Naive thymus-derived CD4-positive, alpha-beta T cell (primary cell): Measurements from ENCODE around the gene SRRM4. TPM values are rescaled to one million over a fixed set of nuclear protein-coding genes. Genes with fewer than 3 reads are reported as not detected.
"Not testable (repeated sequence)": the region's sequence is repeated elsewhere in the genome, so short reads cannot be mapped to it uniquely, and the experiment has no call there.

ENCODE experiments used
- ATAC-seq: fragments of 150-1000 bp; cut with Tn5 transposase; 2 replicates; pipeline ENCODE4 v1.10.0; 2021; ENCODE audit warnings: mild to moderate bottlenecking, moderate library complexity
- CTCF ChIA-PET: fragments of 350-600 bp; sonication (Branson Sonifier 250); formaldehyde crosslinking; loops from one replicate; lab custom pipeline; 2021; ENCODE audit warnings: antibody characterized with exemption; lab: Charles Lee
- POLR2A ChIA-PET: fragments of 350-600 bp; sonication (Branson Sonifier 250); formaldehyde crosslinking; loops from one replicate; lab custom pipeline; 2021; ENCODE audit warnings: antibody characterized with exemption, inconsistent platforms; lab: Charles Lee
- DNase-seq, 9 donors: peaks; one replicate each; pipeline versions ENCODE4 v3.0.0 to v3.0.0-alpha.2; 2020 to 2022; ENCODE audit warnings: mixed read lengths in 1 of 9
- H3K27ac ChIP-seq: one replicate; pipeline ENCODE4 v1.7.0; 2013; ENCODE audit warnings: mild to moderate bottlenecking, low read depth, low read length, moderate library complexity
- H3K27me3 ChIP-seq, 2 donors: one replicate each; pipeline ENCODE4 v1.7.0; 2013; ENCODE audit warnings: low read length in 2 of 2, mild to moderate bottlenecking in 2 of 2, moderate library complexity in 2 of 2; ENCODE audit not compliant: control insufficient read depth in 2 of 2, insufficient read depth in 2 of 2
- H3K36me3 ChIP-seq, 3 experiments: 1 replicate in 2 of 3; 2 replicates in 1 of 3; pipeline ENCODE4 v1.7.0; 2013; ENCODE audit warnings: low read length in 3 of 3, mild to moderate bottlenecking in 3 of 3, moderate library complexity in 1 of 3; ENCODE audit not compliant: insufficient read depth in 3 of 3, control insufficient read depth in 2 of 3
- H3K4me1 ChIP-seq, 2 donors: one replicate each; pipeline ENCODE4 v1.7.0; 2013; ENCODE audit warnings: low read length in 2 of 2, mild to moderate bottlenecking in 2 of 2, moderate library complexity in 1 of 2; ENCODE audit not compliant: control insufficient read depth in 2 of 2, insufficient read depth in 2 of 2
- H3K4me3 ChIP-seq: 2 replicates; pipeline ENCODE4 v1.7.0; 2013; ENCODE audit warnings: mild to moderate bottlenecking, low read length
- H3K9me3 ChIP-seq, 3 experiments: 1 replicate in 2 of 3; 2 replicates in 1 of 3; pipeline ENCODE4 v1.7.0; 2013; ENCODE audit warnings: low read length in 3 of 3; ENCODE audit not compliant: control insufficient read depth in 2 of 3
- H3K27ac Mint-ChIP-seq, 9 donors: one replicate each; pipeline ENCODE4 v1.8.0; 2020 to 2022; ENCODE audit warnings: mixed read lengths in 9 of 9, mild to moderate bottlenecking in 8 of 9, moderate library complexity in 5 of 9, inconsistent platforms in 2 of 9
- H3K27me3 Mint-ChIP-seq, 5 donors: one replicate each; pipeline ENCODE4 v1.8.0; 2021 to 2022; ENCODE audit warnings: mixed read lengths in 5 of 5, mild to moderate bottlenecking in 1 of 5
- H3K36me3 Mint-ChIP-seq, 5 donors: one replicate each; pipeline ENCODE4 v1.8.0; 2020 to 2022; ENCODE audit warnings: mixed read lengths in 5 of 5, mild to moderate bottlenecking in 3 of 5, inconsistent platforms in 1 of 5
- H3K4me1 Mint-ChIP-seq, 7 donors: one replicate each; pipeline ENCODE4 v1.8.0; 2020 to 2022; ENCODE audit warnings: mixed read lengths in 7 of 7, mild to moderate bottlenecking in 3 of 7, inconsistent platforms in 1 of 7
- H3K4me3 Mint-ChIP-seq, 10 donors: one replicate each; pipeline ENCODE4 v1.8.0; 2020 to 2022; ENCODE audit warnings: mild to moderate bottlenecking in 10 of 10, mixed read lengths in 10 of 10, moderate library complexity in 6 of 10, inconsistent platforms in 2 of 10
- H3K9me3 Mint-ChIP-seq, 11 donors: one replicate each; pipeline ENCODE4 v1.8.0; 2020 to 2022; ENCODE audit warnings: mixed read lengths in 11 of 11, mild to moderate bottlenecking in 4 of 11, inconsistent platforms in 1 of 11, moderate library complexity in 1 of 11
- intact Hi-C, 2 donors: fragments of 100-400 bp; cut with micrococcal nuclease; formaldehyde crosslinking; loops; one replicate each; pipeline ENCODE4 v1.15.1; 2023
- polyA plus RNA-seq, 2 donors: library from polyadenylated mRNA; unstranded; fragments of 300-500 nt; fragmentation: Illumina TruSeq; gene quantifications; one replicate each; pipeline ENCODE4 v1.2.3, GENCODE V29; 2021
- total RNA-seq, 6 experiments: library from RNA in 5 of 6; stranded (reverse) in 5 of 6; gene quantifications; 1 replicate in 5 of 6; 2 replicates in 1 of 6; pipeline ENCODE4 v1.2.3 and lab custom pipeline; 2021 to 2026

Gene SRRM4
- total and polyA plus RNA-seq, 7 experiments from 2014 or later, result not detected

- ATAC-seq (no peak), DNase-seq (no peak)
- Mint-ChIP-seq H3K27me3 (peaks cover 0 to 8% (median 4%) of the 10 kb centered on the region in 5 donors), H3K36me3 (peaks cover 0 to 4% (median 0%) of the 10 kb centered on the region in 5 donors), H3K27ac (no peak overlapping the region), H3K9me3 (peaks cover 7 to 46% (median 22%) of the 10 kb centered on the region in 11 donors), H3K4me1 (peaks cover 0 to 4% (median 0%) of the 10 kb centered on the region in 7 donors), H3K4me3 (no peak overlapping the region)
- Histone ChIP-seq H3K4me3 (no peak overlapping the region), H3K4me1 (no peaks in the 10 kb centered on the region), H3K36me3 (no peaks in the 10 kb centered on the region), H3K27ac (no peak overlapping the region), H3K9me3 (peaks cover 0 to 5% (median 0%) of the 10 kb centered on the region in 3 experiments), H3K27me3 (no peaks in the 10 kb centered on the region)
- intact Hi-C loops, result no loop called here
- ChIA-PET CTCF (no interaction called here), POLR2A (no interaction called here)
Measured at GRCh38 chr12:119102714-119103113, 121.4 kb downstream of the SRRM4 start.

DNA sequence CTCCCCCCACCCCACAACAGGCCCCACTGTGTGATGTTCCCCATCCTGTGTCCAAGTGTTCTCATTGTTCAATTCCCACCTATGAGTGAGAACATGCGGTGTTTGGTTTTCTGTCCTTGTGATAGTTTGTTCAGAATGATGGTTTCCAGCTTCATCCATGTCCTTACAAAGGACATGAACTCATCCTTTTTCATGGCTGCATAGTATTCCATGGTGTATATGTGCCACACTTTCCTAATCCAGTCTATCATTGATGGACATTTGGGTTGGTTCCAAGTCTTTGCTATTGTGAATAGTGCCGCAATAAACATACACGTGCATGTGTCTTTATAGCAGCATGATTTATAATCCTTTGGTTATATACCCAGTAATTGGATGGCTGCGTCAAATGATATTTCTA lies 123.6 kb downstream of the SRRM4 start:
- H3K36me3 ChIP-seq, H3K27me3 ChIP-seq, H3K36me3 Mint-ChIP-seq, POLR2A ChIA-PET, H3K27ac ChIP-seq, DNase-seq, H3K4me3 ChIP-seq, CTCF ChIA-PET, H3K4me1 Mint-ChIP-seq, intact Hi-C loops, H3K9me3 ChIP-seq, H3K4me3 Mint-ChIP-seq, H3K4me1 ChIP-seq, H3K27me3 Mint-ChIP-seq, H3K27ac Mint-ChIP-seq, ATAC-seq: not testable (repeated sequence)
- H3K9me3 Mint-ChIP-seq, result peaks cover 1 to 28% (median 9%) of the 10 kb centered on the region in 11 donors

DNA sequence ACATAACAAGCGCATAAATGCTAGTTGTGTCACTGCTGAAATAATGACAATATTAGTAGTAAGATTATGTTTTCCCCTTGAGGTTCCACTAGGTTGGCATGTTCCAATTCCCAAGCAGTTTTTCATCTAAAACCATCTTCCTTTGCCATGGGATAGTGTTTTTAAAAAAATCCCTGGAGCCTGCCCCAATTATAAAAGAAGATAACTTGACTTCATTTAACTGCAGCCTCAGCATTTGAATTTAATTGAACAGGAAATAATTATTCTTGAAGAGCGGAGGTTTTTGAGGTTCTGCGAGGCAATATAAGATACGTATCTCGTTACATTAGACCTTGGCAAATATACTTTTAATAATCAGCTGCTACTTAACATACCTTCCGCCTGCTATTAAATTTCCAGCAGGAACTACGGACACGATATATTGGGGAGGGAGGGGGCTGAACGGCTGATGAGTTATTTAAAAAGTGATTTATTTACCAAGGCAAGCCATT lies 132.2 kb downstream of the SRRM4 start:
- Mint-ChIP-seq H3K36me3 (peaks cover 0 to 4% (median 0%) of the 10 kb centered on the region in 5 donors), H3K27me3 (peaks cover 0 to 11% (median 5%) of the 10 kb centered on the region in 5 donors), H3K4me3 (no peak overlapping the region), H3K27ac (no peak overlapping the region), H3K4me1 (no peaks in the 10 kb centered on the region), H3K9me3 (peaks cover 0 to 10% (median 2%) of the 10 kb centered on the region in 11 donors)
- Histone ChIP-seq H3K4me1 (no peaks in the 10 kb centered on the region), H3K27me3 (no peaks in the 10 kb centered on the region), H3K36me3 (no peaks in the 10 kb centered on the region), H3K27ac (no peak overlapping the region), H3K9me3 (no peaks in the 10 kb centered on the region), H3K4me3 (no peak overlapping the region)
- DNase-seq (no peak), ATAC-seq (no peak)
- ChIA-PET POLR2A (no interaction called here), CTCF (interaction anchor here (1.2 kb wide), 1 partner anchor 432 kb away, joined by 3 read pairs; no protein-coding TSS in a partner anchor)
- intact Hi-C loops, result no loop called here

DNA sequence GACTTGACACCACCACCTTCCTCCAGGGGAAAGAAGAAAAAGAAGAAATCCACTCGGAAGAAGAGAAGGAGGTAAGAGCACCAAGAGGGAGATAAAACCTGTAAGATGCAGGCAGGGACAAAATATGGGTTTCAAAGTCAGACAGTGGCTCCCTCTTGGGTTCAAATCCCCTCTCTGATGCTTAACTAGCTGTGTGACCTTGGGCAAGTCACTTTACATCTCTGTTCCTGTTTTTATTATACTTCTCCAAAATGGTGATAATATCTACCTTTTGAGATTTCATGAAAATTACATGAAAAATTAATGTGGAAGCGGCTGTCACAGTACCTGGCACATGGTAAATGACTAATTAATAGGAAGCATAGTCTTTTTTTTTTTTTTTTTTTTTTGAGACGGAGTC lies 133.0 kb downstream of the SRRM4 start:
- Mint-ChIP-seq H3K4me3 (no peak overlapping the region), H3K27ac (no peak overlapping the region), H3K27me3 (peaks cover 0 to 12% (median 5%) of the 10 kb centered on the region in 5 donors), H3K4me1 (no peaks in the 10 kb centered on the region), H3K36me3 (peaks cover 0 to 4% (median 0%) of the 10 kb centered on the region in 5 donors), H3K9me3 (peaks cover 0 to 11% (median 2%) of the 10 kb centered on the region in 11 donors)
- Histone ChIP-seq H3K4me3 (no peak overlapping the region), H3K27me3 (no peaks in the 10 kb centered on the region), H3K4me1 (no peaks in the 10 kb centered on the region), H3K36me3 (no peaks in the 10 kb centered on the region), H3K9me3 (no peaks in the 10 kb centered on the region), H3K27ac (no peak overlapping the region)
- ATAC-seq, result no peak
- ChIA-PET POLR2A (no interaction called here), CTCF (interaction anchor here (0.7 kb wide), 1 partner anchor 1176 kb away, joined by 4 read pairs; no protein-coding TSS in a partner anchor)
- intact Hi-C loops, result no loop called here
- DNase-seq, result no peak

GRCh38 chr12:119115296-119115905 lies 134.1 kb downstream of the SRRM4 start:
- no peaks in the 10 kb centered on the region for H3K36me3 ChIP-seq
- intact Hi-C loops, result loop anchor here in 1 of 2 donors (1.0 to 5.0 kb wide), 2 partner anchors 298 to 427 kb away; no protein-coding TSS in a partner anchor
- H3K4me3 ChIP-seq, result no peak overlapping the region
- no peaks in the 10 kb centered on the region for H3K4me1 ChIP-seq
- peaks cover 0 to 24% (median 5%) of the 10 kb centered on the region in 5 donors for H3K27me3 Mint-ChIP-seq
- no peaks in the 10 kb centered on the region for H3K9me3 ChIP-seq
- no peak overlapping the region for H3K27ac ChIP-seq
- ChIA-PET POLR2A (no interaction called here), CTCF (no interaction called here)
- peaks cover 0 to 4% (median 0%) of the 10 kb centered on the region in 5 donors for H3K36me3 Mint-ChIP-seq
- no peak overlapping the region for H3K4me3 Mint-ChIP-seq
- no peak overlapping the region for H3K27ac Mint-ChIP-seq
- no peak for ATAC-seq
- H3K9me3 Mint-ChIP-seq, result peaks cover 0 to 11% (median 2%) of the 10 kb centered on the region in 11 donors
- no peaks in the 10 kb centered on the region for H3K27me3 ChIP-seq
- no peaks in the 10 kb centered on the region for H3K4me1 Mint-ChIP-seq
- peak in 3 of 9 donors; percentile 8 to 20 (median 11) for DNase-seq

DNA sequence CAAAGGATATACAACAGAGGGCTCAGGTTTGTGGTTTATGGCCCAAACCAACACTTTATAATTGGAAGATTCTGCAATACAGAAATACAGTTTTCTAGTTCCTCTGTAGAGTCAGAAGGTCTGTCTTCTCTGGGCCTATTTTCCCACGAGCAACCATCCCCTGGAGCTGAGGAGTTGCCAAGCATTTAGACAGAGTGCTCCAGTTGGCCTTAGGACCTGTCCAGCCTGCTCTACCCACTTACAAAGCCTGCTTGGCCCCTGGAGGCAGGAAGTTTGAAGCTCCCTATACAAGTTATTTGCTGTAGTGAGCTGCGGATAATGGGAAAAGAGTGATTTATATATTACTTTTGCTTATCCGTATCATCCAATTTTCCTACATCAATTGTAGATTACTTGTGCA lies 136.6 kb downstream of the SRRM4 start:
- Mint-ChIP-seq H3K9me3 (peaks cover 0 to 5% (median 0%) of the 10 kb centered on the region in 11 donors), H3K27ac (no peak overlapping the region), H3K36me3 (no peaks in the 10 kb centered on the region), H3K4me1 (no peaks in the 10 kb centered on the region), H3K4me3 (no peak overlapping the region), H3K27me3 (peaks cover 0 to 28% (median 4%) of the 10 kb centered on the region in 5 donors)
- ChIA-PET POLR2A (no interaction called here), CTCF (no interaction called here)
- Histone ChIP-seq H3K27me3 (no peaks in the 10 kb centered on the region), H3K4me1 (no peaks in the 10 kb centered on the region), H3K27ac (no peak overlapping the region), H3K4me3 (no peak overlapping the region), H3K9me3 (no peaks in the 10 kb centered on the region), H3K36me3 (no peaks in the 10 kb centered on the region)
- intact Hi-C loops, result loop anchor here in 1 of 2 donors (5.0 kb wide), 1 partner anchor 424 kb away; no protein-coding TSS in a partner anchor
- DNase-seq (no peak), ATAC-seq (no peak)
